ENCODE measurements around the gene COL4A6.

COL4A6 gene

DNA sequence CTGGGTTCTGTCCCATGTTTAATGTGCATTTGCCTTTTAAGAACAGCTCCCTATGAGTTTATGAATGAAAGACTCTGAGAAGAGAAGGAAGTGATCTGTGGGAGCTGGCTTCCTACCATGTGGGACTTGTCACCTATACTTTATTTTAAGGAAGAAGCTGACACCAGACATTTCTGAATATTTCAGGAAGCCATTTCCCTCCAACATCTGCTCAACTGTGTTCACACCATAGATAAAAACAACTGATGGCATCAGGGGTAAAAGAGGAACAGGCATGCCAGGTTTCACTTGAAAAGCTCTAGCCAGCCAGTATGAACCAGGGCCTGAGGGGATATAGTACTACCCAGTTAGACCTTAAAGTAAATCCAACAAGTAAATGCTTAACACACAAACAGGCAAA, 116.0 kb downstream of the COL4A6 start:
- Histone ChIP-seq H3F3A (ENCODE audit: low read depth) (no peaks in the 10 kb centered on the region), H3K79me2 (ENCODE audit: insufficient read depth, low read length) (no peaks in the 10 kb centered on the region), H3K4me2 (ENCODE audit: low read depth, low read length, poor library complexity, severe bottlenecking) (no peak overlapping the region), H2AFZ (ENCODE audit: low read length) (no peak overlapping the region), H3K9me2 (replicated peaks; ENCODE audit: low read depth, low read length) (no peaks in the 10 kb centered on the region), H4K20me1 (ENCODE audit: insufficient read depth, low read length, poor library complexity, severe bottlenecking) (no peaks in the 10 kb centered on the region), H3K4me3 (ENCODE audit: low read length, poor library complexity, severe bottlenecking) (no peak overlapping the region), H3K27me3 (ENCODE audit: insufficient read depth, low read length, poor library complexity, severe bottlenecking) (no peaks in the 10 kb centered on the region), H3K9ac (ENCODE audit: low read depth, low read length, poor library complexity, severe bottlenecking) (no peak overlapping the region), H3K36me3 (ENCODE audit: insufficient read depth, low read length) (no peaks in the 10 kb centered on the region), H3K4me1 (ENCODE audit: insufficient read depth, low read length, poor library complexity, severe bottlenecking) (no peaks in the 10 kb centered on the region), H3K9me3 (ENCODE audit: insufficient read depth, low read depth, low read length) (no peaks in the 10 kb centered on the region)
- no peak for TF ChIP-seq EZH2phosphoT487 (IDR thresholded peaks at IDR 0.05; ENCODE audit: borderline replicate concordance)
- TF ChIP-seq, protein P1, sequence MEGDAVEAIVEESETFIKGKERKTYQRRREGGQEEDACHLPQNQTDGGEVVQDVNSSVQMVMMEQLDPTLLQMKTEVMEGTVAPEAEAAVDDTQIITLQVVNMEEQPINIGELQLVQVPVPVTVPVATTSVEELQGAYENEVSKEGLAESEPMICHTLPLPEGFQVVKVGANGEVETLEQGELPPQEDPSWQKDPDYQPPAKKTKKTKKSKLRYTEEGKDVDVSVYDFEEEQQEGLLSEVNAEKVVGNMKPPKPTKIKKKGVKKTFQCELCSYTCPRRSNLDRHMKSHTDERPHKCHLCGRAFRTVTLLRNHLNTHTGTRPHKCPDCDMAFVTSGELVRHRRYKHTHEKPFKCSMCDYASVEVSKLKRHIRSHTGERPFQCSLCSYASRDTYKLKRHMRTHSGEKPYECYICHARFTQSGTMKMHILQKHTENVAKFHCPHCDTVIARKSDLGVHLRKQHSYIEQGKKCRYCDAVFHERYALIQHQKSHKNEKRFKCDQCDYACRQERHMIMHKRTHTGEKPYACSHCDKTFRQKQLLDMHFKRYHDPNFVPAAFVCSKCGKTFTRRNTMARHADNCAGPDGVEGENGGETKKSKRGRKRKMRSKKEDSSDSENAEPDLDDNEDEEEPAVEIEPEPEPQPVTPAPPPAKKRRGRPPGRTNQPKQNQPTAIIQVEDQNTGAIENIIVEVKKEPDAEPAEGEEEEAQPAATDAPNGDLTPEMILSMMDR (conservative IDR thresholded peaks at IDR 0.05; ENCODE audit: low read length) = no peak

DNA sequence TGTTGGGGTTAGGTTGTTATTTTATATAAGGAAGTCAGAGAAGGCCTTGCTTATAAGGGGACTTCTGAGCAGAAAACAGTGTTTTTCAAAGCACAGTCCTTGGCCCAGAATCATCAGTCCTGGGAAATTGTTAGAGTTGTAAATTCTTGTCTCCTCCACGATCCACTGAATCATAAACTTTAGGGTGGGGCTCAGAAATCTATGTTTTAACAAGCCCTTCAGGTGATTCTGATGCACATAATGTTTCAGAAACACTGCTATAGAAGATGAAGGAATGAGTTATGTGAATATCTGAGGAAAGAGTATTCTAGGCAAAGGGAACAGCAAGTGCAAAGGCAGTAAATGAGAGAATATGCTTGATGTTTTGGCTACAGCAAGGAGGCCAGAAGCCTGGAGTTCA, 121.8 kb downstream of the COL4A6 start:
- Histone ChIP-seq H3K9me3 (ENCODE audit: insufficient read depth, low read depth, low read length) (no peaks in the 10 kb centered on the region), H3K4me2 (ENCODE audit: low read depth, low read length, poor library complexity, severe bottlenecking) (no peak overlapping the region), H2AFZ (ENCODE audit: low read length) (no peak overlapping the region), H4K20me1 (ENCODE audit: insufficient read depth, low read length, poor library complexity, severe bottlenecking) (no peaks in the 10 kb centered on the region), H3K9me2 (replicated peaks; ENCODE audit: low read depth, low read length) (no peaks in the 10 kb centered on the region), H3K4me1 (ENCODE audit: insufficient read depth, low read length, poor library complexity, severe bottlenecking) (no peaks in the 10 kb centered on the region), H3K9ac (ENCODE audit: low read depth, low read length, poor library complexity, severe bottlenecking) (no peak overlapping the region), H3K36me3 (ENCODE audit: insufficient read depth, low read length) (no peaks in the 10 kb centered on the region), H3K27me3 (ENCODE audit: insufficient read depth, low read length, poor library complexity, severe bottlenecking) (no peaks in the 10 kb centered on the region), H3F3A (ENCODE audit: low read depth) (no peaks in the 10 kb centered on the region), H3K79me2 (ENCODE audit: insufficient read depth, low read length) (no peaks in the 10 kb centered on the region), H3K4me3 (ENCODE audit: low read length, poor library complexity, severe bottlenecking) (no peak overlapping the region)
- no peak for TF ChIP-seq EZH2phosphoT487 (IDR thresholded peaks at IDR 0.05; ENCODE audit: borderline replicate concordance)
- TF ChIP-seq, protein P1 (conservative IDR thresholded peaks at IDR 0.05; ENCODE audit: low read length) = no peak

DNA sequence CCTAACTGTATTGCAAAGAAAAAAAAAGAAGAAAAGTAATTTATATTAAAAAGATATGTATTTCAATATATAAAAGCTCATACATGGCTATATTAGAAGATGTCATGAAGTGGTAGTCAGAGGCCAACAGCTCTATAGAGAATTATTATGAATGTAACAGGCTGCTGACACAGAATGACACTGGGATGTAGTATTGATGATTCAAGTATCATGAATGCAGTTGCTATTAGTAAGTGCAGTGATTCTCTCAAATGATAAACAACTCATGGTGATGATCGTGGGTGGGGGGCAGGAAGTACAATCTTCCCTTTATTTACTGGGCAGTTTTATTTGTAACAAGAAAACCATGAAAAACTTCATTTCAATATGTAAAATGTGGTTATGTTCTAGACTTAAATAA, 124.6 kb downstream of the COL4A6 start:
- Histone ChIP-seq H3K9ac (ENCODE audit: low read depth, low read length, poor library complexity, severe bottlenecking) (no peak overlapping the region), H2AFZ (ENCODE audit: low read length) (no peak overlapping the region), H3K4me1 (ENCODE audit: insufficient read depth, low read length, poor library complexity, severe bottlenecking) (no peaks in the 10 kb centered on the region), H3K79me2 (ENCODE audit: insufficient read depth, low read length) (no peaks in the 10 kb centered on the region), H3K4me2 (ENCODE audit: low read depth, low read length, poor library complexity, severe bottlenecking) (no peak overlapping the region), H3K9me2 (replicated peaks; ENCODE audit: low read depth, low read length) (no peaks in the 10 kb centered on the region), H3K9me3 (ENCODE audit: insufficient read depth, low read depth, low read length) (no peaks in the 10 kb centered on the region), H3K27me3 (ENCODE audit: insufficient read depth, low read length, poor library complexity, severe bottlenecking) (no peaks in the 10 kb centered on the region), H4K20me1 (ENCODE audit: insufficient read depth, low read length, poor library complexity, severe bottlenecking) (no peaks in the 10 kb centered on the region), H3K4me3 (ENCODE audit: low read length, poor library complexity, severe bottlenecking) (no peak overlapping the region), H3K36me3 (ENCODE audit: insufficient read depth, low read length) (no peaks in the 10 kb centered on the region), H3F3A (ENCODE audit: low read depth) (no peaks in the 10 kb centered on the region)
- TF ChIP-seq, protein P1 (conservative IDR thresholded peaks at IDR 0.05; ENCODE audit: low read length) = no peak
- no peak for TF ChIP-seq EZH2phosphoT487 (IDR thresholded peaks at IDR 0.05; ENCODE audit: borderline replicate concordance)

Measured in Loucy (cell line).